GM20431 (cell line): ENCODE measurements around the gene TMEM190.

Experiments used
- in situ Hi-C: fragments of 300-500 bp; cut with MseI, MboI; formaldehyde crosslinking; loops from one replicate; pipeline ENCODE4 v1.15.0; 2020; ENCODE audit warnings: low sequenced_read_pairs; ENCODE audit not compliant: unreplicated experiment

TMEM190 gene

DNA sequence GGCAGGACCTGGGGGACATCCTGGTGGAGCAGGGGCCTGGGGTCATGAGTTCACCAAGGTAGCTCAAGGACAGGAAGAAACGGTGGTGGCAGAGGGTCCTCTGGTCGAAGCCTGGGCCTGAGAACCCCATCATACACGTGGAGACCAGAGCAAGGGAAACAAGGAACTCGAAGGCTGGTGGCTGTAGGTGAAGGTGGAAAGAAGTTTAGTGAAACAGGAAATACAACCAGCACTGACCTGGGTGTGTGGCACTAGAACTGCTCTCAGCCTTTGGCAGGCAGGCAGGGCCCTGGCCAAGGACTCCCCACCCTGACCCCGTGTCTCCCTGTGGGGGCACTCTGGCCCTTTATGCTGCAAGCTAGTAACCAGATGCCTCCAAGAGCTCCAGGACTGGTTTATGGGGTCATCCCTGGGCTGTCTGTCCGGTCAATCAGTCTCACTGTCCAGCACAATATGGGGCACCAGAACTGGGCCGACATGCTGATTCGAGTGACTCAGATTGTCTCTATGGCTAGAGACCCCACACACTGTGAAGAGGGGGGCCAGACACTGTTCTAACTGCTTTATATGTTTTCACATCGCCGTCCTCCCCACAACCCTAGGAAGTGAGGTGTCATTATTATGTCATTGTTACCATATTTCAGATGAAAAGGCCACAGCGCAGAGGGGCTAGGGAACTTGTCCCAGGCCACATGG, 25.9 kb upstream of the TMEM190 start:
- in situ Hi-C loops, result no loop called here

GRCh38 chr19:55352040-55352439, 24.6 kb upstream of the TMEM190 start:
- in situ Hi-C loops, result no loop called here

DNA sequence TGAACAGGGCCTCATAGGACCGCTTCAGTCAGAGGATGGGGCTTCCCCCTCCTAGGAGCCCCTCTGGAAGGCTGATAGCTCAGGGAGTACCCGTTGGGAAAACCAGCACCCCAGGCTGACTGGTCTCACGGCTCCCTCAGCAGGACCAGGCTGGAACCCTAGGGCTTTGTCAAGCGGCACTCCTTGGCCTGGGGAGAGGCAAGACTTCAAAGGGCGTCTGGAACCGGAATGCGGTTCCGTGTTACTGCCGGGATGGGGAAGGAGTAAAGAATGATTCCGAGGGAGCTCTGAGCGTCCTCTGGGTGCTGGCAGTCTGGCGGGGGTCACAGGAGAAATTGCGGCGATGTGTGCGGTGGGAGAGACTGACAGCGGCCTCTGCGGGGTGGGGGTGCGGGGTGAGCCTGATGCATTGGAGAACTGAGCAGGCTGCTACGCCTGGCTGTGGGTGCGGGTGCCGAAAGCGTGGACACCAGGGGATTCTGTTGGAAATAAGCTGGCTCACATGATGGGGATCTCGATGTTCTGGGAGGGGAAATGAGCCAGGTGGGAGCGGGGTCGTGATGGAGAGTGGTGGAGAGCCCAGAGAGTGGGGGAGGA, 24.0 kb upstream of the TMEM190 start:
- in situ Hi-C loops, result no loop called here

DNA sequence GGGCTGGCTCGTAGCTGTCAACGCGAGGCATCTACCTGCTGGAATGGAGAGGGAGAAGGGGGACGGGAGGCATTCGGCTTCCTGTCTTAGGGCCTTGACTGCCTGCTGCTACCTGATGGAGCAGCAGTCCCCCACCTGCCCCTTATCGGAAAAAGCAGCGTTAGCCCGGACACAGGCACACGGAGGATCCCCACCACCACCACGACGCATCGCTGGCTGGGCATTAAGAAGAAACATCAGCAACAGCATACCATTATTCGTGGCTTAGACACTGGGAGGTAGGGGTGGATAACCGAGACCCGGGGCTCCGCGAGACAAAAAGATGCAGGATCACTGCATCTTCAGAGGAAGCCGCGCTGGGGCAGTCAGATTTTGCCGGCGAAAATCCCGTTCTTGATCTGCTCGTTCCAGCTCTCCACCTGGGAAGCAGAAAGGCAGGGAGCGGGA, 23.2 kb upstream of the TMEM190 start:
- in situ Hi-C loops, result no loop called here

- in situ Hi-C loops, result no loop called here
Observed at GRCh38 chr19:55353803-55354697, 22.6 kb upstream of the TMEM190 start.

- in situ Hi-C loops, result no loop called here
Observed at GRCh38 chr19:55354698-55355212, 21.9 kb upstream of the TMEM190 start, which contains the start of gene COX6B2. COX6B2 (minus strand) TSS chr19:55354719; CDS start chr19:55354521, 198 bp downstream.

- in situ Hi-C loops, result no loop called here
Observed at GRCh38 chr19:55355213-55355821, 21.3 kb upstream of the TMEM190 start.

- in situ Hi-C loops, result no loop called here
Observed at GRCh38 chr19:55358493-55358892, 18.1 kb upstream of the TMEM190 start.

DNA sequence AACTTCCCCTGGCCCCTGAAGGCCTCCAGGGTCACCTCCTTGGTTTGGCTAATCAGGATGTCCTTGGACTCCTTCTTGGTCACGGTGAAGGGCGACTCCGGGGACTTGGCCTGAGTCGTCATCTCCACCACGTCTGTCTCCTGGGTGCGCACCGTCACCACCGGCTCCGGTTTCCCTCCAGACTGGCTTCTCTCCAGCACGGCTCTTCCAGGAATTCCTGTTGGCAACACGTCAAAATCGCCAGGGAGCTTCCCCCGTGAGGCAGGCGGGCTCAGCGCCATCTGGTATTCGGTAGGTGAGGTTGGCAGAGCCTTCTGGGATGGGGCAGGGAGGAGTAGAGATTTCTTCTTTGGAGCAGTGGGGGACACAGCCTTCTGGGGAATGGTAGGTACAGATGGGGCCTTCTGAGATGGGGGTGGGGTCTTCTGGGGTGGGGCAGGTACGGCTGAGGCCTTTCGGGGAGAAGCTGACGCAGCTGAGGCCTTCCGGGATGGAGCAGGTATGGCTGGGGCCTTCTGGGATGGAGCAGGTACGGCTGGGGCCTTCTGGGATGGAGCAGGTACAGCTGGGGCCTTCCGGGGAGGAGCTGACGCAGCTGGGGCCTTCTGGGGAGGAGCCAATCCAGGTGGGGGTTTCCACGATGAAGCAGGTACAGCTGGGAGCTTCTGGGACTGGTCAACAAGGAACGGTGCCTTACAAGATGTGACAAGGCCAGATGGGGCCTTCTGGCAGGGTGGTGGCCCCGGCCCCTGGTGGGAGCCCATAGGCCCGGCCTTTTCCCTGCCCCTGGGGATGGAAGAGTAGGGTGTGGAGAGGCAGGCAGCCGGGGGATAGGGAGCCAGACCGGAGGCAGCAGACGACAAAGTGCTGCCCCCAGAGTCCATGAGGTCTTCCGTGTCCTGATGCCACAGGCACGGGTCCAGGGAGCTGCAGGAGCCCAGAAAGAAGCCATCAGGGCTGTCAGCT, 17.4 kb upstream of the TMEM190 start:
- in situ Hi-C loops, result no loop called here

GRCh38 chr19:55360902-55361301, 15.7 kb upstream of the TMEM190 start:
- in situ Hi-C loops, result no loop called here

DNA sequence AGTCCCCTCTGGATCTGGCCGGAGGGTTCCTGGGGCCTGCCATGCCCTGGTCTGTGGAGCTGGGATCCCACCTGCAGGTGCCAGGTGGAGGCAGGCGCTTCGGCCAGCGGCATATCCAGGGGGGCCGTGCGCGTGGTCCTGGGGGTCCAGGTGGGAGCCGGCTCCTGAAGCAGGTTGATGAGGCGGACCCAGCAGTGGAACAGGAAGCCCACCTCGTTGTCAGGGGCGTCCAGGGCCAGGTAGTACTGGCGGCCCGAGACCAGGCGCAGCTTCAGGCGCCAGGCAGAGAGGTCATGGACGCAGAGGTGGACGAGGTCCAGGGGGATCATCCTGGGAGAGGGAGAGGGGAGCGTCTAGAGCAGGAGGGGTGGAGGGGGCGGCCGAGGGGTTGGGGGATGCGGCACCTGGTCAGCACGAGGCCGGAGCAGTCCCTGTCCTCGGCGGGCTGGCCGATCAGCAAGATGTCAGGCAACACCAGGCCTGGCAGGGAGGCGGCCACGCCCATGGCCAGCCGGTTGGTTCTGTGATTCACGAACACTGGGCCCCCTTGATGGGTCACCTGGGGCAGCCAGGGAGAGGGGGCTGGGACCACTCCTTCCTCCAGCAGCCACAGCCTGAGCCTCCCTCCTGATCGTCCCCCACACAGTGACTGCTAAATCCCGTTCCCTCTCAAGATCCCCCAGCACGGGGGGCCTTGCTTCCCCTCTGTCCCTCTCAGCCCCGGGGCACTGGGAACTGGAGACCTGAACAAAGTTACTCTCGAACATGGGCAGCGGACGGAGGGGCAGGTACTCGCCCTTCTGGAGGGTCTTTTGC, 14.2 kb upstream of the TMEM190 start:
- in situ Hi-C loops, result no loop called here

- in situ Hi-C loops, result no loop called here
Observed at GRCh38 chr19:55362990-55363716, 13.5 kb upstream of the TMEM190 start, which contains the start of gene GARIN5B. GARIN5B (minus strand) TSS chr19:55363260; CDS start chr19:55363066, 194 bp downstream.

DNA sequence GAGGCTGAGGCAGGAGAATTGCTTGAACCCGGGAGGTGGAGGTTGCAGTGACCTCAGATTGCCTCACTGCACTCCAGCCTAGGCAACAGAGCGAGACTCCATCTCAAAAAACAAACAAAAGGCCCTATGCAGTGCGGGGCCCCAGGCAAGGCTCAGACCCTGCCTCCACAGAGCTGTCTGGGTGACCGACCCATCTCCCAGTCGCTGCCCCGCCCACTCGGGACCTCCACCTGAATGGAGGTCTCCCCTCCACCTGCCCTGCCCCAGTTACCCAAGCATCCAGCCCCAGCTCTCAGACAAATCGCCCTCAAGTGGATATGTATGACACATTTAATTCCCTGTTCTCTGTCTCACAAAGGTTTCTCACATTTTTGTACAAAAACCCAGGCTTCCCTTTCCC, 11.4 kb upstream of the TMEM190 start:
- in situ Hi-C loops, result no loop called here

DNA sequence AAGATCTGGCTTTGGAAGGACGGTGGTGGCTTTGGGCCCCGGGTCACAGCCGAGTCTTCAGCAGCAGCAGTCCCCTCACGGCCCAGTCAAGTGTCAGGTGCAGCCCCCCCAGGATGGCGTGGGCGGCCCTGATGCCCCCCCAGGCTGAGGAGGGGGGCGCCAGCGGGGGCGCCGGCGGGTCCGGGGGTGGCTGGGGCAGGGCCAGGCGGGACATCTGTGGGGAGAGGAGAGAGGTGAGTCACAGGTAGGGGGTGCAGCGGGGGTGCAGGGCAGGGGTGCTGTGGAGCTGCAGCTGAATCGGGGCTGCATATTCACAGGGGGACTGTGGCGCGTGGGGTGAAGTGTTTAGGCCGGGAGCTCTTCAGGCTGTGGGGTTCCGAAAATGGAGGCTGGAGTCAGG, 10.7 kb upstream of the TMEM190 start:
- in situ Hi-C loops, result no loop called here

GRCh38 chr19:55366790-55367189, 9.8 kb upstream of the TMEM190 start:
- in situ Hi-C loops, result no loop called here

DNA sequence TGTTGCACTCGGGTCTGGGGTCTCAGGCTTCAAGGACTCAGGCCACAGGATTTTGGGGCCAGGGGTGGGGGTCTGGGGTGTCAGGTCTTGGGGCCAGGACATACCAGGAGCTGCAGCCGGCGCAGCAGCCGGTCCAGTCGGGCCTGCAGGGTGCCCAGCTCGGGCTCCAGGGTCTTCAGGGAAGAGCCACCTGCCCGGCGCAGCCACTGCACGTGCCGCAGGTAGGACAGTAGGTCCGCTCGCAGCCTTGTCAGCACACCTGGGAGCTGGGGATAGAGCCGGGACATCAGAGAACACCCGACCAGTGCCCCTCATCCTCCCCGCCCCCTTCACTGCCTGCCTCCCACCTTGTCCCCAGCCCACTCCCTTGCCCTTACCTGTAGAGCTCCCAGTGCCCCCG, 8.5 kb upstream of the TMEM190 start:
- in situ Hi-C loops, result no loop called here

DNA sequence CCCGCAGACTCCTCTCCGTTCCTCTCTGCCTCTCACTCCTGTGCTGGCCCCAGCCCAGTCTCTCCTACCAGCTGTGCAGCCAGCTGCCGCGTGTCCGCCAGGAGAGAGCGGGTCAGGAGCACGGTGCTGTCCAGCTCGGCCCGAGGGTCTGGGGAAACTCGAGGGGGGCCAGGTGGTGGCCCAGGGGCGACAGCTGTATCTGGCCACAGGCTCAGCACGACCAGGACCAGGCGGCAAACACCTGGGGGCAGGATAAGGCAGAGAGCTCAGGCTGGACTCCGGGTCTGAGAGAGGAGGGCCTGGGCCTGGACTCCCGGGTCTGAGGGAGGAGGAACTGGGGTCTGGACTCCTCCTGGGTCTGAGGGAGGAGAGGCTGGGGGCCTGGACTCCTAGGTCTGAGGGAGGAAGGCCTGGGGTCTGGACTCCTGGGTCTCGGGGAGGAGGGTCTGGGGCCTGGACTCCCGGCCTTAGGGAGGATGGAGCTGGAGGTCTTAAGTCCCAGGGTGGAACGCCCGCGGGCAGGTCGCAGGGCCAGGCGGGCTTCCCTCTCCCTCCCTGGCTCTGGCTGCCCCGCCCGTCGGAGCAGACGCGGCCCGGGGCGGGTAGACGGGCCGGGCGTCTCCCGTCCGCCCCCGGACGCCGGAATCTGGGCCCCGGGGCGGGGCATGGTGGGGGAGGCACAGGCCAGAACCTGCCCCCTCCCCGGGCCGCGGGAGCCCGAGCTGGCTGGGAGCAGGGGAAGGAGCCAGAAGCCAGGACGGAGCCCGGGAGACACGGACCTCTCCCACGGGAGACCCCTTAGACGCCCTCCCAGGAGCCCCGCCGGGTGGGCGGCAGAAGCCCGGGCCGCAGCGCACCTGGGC, 7.7 kb upstream of the TMEM190 start:
- in situ Hi-C loops, result no loop called here
